GM11168 (cell line): ENCODE data around the gene RUNX3.

Experiments
- in situ Hi-C: fragments of 300-500 bp; cut with MboI; formaldehyde crosslinking; loops from one replicate; pipeline ENCODE4 v1.12.0; 2022; ENCODE audit warnings: low sequenced_read_pairs; ENCODE audit not compliant: unreplicated experiment

The RUNX3 gene

DNA sequence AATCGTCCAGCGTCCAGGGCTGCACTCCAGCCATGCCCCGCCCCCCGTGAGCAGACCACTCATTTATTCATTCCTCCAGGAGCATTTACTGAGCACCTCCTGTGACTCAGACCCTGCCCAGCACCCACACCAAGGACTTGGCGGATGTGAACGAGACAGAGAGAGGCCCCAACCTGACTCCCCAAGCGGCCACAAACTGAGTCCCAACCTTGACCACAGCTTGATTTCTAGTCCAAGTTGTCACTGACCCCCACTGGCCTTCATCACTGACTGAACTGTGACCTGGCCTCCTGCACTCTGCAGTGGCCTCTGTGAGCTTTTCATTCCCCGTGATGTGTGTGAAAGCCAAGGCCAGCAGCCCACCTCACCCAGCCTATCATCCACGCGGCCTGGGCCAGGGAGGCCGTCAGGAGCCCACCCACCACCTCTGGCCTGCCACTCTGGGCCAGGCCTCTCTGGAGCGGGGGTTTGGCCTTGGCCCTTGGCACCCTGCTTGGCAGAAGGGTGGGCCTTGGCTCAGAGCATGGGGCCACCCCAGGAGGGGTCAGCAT lies 19.3 kb upstream of the RUNX3 start:
- in situ Hi-C loops, result no loop called here

DNA sequence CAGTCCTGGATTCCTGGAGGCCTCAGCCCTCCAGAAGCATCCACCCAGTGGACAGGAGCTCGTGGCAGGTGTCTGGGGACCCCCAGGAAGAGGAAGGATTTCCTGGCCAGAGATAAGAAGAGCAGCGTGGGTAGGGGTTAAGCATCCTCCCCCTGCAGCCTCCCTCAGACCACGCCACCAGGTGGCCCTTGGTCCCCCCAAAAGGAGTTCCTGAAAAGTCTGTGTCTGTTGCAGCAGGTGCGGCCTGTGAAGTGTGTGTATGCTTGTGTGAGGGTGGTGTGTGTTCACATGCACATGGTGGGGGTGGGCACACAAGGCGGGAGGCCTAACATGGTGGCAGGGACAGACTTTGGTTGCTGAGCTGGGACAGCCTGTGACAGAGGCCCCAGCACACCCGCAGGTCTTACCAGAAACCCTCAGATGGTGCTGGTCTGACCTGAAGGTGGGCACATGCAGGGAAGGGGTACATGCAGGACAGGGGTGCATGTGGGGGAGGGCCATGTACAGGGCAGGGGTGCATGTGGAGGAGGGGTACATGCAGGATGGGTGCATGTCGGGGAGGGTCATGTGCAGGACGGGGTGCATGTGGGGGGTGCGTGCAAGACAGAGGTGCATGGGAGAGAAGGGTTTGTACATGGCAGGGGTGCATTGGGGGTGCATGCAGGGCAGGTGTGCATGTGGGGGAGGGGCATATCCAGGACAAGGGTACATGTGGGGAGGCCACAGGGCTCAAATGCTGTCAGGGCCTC lies 18.2 kb upstream of the RUNX3 start:
- in situ Hi-C loops, result no loop called here

DNA sequence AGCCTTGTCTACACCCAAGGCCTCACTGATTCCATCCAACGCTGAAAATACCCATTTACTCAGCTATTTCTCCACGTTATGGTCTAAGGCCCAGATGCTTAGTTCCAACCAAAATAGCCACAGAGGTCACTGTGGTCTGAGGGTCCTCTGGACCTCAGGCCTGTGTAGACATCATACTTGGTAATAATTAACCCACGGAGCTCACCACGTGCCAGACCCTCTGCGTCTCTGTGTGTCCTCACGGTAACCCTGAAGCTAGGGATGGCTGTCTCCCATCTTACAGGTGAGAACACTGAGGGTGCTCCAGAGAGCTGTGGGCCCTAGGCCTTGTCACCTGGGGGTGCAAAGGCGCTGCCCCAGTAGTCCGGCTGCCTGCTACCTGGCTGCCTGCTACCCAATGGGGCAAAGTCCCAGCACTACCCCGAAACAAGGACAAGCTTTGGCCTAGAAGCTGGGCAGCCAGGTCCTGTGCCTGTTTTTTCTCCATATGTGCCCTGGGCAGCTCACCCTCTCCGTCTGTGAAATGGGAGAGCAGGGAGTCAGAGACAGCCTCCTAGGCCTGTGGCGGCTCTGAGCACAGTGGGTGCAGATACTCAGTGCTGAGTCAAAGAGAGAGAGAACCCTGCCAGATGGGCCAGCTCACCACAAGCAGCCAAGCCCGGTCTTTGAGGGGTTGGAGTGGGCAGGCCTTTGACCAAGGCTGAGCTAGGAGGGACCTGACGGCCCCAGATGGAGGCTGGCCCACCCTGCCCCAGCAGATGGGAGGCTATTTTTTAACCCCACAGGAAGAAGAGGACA lies 17.0 kb upstream of the RUNX3 start:
- in situ Hi-C loops, result no loop called here

DNA sequence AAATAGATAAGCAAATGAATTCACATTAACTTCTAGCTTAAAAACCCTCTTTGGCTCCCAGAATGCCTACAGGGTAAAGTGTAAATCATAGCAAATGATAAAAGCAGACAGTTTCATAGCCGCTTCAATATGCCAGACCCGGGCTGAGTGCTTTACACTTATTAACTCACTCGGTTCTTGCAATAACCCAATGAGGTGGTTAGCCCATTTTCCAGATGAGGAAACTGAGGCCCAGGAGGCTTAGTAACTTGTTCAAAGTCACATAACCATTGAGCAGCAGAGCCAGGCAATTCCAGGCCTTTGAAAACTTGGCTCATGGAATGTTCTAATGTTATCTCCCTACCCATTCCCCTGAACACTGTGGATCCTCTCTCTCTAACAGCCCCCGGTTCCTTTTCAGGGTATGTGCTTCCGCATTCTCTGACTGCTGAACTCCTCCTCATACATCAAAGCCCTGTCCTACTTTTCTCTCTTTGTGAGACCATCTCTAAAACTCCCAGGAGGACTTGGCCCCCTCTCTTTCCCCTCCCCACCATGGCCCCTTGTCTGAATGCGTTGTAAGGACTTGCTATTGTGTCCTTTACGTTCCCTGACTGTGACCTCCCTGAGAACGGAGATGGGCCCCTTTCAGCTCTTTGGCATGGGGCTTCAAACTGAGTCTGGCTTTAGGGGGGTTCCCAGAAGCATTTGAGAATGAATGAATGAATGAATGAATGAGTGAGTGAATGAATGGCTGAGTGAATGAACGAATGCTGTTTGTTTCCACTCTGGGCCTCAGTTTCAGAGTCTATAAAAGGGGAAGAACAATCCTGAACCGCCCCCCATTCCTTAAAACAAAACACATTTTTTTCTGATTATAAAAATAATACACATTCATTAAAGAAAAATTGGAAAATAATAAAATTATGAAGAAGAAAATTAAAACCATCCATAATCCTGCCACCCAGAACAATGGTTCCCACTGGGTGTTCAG lies 15.6 kb upstream of the RUNX3 start:
- in situ Hi-C loops, result no loop called here

DNA sequence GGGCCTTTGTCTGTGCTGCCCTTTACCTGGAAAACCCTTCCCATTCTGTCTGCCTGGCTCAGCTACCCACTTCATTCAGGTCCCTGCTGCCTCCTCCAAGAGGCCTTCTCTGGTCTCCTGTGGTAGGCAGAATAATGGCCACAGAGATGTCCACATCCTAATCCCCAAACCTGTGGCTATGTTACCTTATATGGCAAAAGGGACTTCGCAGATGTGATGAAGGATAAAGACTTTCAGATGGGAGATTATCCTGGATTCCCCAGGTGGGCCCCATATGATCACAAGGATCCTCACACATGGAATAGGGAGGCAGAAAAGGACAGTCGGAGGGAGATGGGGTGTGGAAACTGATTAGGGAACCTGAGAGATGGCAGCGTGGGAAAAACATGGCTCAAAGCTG lies 14.2 kb upstream of the RUNX3 start:
- in situ Hi-C loops, result no loop called here

DNA sequence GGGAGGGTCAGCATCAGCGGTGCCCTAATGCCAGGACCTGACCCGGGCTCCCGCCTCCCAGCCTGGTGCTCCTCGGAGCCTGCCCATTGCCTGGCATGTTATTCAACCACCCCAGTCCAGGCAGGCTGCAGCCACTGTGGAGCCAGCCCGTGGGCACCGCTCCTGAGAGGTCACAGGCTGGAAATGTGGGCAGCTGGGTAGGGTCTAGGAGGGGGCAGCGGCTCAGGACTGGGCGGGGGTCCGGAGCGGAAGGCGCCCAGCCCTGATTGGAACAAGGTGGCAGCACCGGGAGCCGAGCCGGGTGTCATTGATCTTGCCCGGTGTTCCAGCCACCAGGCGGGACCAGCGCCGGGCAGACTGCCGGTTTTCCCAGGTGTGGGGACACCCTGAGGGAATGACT lies 12.7 kb upstream of the RUNX3 start:
- in situ Hi-C loops, result no loop called here

DNA sequence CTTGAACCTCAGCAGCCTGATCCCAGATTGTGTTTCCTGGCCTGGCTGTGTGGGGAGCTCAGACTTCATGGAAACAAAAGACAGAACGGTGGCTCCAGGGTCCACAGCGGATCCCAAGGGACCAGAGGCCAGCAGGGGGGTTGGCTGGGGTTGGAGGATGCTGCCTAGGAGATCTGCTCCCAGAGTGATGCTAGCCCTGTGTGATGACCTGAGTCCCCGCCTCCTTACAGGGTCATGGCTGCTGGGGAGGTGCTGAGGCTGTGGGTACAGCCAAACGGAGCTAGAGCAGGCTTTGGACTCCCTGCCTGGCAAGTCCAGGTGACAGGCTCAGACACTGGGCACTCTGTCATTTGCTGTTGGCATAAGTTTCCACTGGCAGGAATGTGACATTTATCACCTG lies 11.5 kb upstream of the RUNX3 start:
- in situ Hi-C loops, result no loop called here

DNA sequence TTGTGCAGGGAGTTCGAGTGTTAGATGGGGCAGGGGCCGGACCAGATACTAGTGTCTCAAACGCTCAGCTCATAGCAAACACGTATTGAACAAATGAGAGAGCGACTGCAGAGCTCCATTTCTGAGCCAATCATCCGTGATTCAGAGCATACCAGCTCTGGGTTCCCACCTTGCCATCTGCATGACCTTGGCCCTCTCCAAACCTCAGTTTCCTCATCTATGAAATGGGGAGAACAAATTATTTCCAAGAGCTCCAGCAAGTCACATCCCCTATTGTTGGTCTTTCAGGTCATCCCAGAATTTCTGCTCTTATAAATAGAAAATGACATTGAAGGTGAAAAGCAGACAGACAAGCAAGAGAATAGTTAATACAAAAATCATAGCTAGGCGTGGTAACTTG lies 10.2 kb upstream of the RUNX3 start:
- in situ Hi-C loops, result no loop called here

DNA sequence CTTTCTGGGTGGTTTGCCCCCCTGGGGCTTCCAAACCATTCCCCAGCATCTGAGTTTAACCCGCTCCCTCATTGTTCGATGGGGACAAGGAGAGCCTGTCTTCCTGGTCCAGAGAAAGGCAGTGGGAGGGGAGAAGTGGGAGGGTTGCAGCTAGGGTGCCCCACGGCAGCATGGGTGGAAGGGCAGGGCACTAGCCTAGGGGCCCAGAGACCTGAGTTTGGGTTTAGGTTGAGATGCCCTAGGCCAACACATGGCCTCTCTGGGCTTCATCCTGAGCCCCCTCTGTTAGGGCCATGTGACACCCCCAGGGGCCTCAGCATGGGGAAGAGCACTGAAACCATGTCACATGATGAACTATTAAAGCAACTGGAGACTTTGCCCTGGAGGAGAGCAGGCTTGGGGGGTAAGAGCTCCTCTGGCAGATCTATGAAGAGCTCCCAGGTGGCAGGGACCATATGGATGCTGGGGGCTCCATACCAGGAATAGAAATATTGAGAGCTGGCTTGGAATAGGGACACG lies 9.7 kb upstream of the RUNX3 start:
- in situ Hi-C loops, result no loop called here

DNA sequence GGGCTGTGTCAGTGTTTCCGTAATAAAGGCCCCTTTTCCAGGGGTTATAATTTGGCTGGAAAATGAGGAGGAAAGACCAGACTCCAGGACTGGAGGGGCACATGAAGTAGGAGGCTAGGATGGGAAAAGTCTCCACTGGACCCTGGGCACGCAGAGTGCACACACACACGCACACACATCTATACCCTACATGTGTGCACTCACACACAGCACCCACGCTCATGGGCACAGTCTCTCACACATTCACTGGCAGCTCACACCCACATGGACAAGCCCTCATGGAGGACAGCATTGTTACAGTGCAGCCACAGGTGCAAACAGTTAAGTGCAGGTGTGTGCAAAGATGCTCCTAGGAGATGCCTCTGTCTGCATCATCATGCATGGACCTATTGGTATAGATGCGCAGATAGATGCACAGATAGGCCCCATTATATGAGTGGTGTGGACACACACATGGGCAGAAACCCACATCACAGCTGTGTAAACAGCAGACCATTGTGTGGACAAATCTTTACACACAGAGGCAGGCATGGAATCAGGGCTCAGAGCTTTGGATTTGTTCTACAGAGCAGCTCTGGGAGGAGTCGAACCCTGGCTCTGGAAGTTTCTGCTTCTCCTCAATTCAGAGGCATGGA lies 9.1 kb upstream of the RUNX3 start:
- in situ Hi-C loops, result no loop called here

DNA sequence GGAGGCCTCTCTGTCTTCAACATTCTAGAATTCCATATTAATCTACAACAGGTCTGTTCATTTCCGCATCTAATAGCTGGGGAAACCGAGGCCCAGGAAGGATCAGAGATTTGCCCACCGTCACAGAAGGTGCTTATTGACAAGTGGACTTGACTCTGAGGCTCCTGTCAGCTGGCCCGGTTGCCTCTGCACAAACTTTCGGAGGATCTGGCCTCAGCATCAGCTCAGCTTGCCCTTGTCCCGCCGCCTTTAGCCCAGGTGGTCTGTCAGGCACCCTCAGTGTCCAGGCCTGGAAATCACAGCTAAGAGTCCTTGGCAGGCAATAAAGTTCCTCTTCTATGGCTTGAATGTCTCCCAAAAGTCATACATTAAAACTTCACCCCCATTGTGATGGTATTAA lies 8.2 kb upstream of the RUNX3 start:
- in situ Hi-C loops, result no loop called here

DNA sequence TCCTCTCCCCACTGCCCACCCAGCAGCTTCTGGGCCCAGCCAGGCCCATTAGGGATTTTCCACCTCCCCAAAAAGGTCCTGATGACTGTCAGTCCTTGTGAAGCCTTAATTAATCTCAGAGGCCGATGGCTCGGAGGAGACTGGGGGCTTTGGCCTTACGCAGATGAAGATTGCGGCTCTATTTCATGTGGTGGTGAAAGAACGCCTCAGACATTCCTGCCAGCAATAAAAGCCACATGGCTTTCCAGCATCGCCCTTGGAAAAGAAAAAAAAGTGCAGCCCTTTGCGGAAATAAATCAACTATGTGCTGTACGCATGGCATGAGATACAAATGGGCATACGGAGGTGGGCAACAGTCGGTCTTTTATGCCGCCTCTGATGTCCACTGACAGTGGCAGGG lies 6.6 kb upstream of the RUNX3 start:
- in situ Hi-C loops, result no loop called here

DNA sequence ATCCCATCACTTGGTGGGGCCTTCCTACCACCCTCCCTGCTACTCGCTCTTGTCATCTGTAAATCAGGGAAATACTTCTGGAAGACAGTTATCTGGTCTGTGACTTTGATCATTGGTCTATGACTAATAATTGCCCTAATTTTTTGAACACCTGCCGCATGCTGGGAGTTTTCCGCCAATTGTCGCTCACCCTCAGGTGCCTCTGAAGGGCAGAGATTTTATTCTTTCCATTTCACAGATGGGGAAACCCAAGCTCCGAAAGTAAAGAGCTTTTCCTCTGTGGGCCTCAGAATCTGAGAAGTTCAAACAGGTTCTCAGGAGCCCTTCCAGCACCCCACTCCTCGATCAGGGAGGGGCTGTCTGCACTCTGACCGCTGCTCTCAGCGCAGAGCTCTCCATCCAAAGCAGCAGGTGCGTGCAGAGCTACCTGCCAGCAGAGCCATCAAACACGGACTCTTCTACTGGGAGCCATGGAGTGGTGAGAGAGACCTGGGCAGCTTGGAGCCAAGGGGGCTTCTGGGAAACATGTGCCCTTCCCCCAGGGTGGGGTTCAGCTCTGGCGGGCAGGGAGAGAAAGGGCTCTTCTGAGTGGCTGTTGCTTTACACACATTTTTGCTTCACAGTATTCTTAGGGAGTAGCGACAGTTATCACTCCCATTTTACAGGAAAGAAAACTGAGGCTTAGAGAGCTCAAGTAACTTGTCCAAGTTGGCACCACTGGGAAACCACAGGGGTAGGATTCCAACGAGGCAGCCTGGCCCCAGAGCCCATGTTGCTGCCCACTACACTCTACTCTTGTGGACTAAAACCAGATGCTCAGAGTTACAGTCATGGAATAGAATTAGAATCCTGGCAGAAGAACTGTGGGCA lies 5.8 kb upstream of the RUNX3 start:
- in situ Hi-C loops, result no loop called here

DNA sequence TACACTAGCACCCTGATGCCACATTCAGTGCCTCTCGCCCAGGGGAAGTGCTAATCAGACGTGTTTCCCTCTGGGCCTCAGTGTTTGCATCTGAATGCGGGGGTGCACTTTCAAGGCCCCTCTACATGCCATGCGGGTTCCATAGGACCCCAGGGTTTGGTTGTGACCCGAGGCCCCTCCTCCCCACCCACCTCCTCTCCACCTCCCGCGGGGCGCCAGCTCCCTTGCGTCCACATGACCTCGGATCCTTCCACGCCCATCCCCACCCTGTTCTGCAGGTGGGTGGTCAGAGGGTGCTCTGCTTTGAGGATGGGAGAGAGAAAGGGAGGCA lies 5.1 kb upstream of the RUNX3 start:
- in situ Hi-C loops, result no loop called here

DNA sequence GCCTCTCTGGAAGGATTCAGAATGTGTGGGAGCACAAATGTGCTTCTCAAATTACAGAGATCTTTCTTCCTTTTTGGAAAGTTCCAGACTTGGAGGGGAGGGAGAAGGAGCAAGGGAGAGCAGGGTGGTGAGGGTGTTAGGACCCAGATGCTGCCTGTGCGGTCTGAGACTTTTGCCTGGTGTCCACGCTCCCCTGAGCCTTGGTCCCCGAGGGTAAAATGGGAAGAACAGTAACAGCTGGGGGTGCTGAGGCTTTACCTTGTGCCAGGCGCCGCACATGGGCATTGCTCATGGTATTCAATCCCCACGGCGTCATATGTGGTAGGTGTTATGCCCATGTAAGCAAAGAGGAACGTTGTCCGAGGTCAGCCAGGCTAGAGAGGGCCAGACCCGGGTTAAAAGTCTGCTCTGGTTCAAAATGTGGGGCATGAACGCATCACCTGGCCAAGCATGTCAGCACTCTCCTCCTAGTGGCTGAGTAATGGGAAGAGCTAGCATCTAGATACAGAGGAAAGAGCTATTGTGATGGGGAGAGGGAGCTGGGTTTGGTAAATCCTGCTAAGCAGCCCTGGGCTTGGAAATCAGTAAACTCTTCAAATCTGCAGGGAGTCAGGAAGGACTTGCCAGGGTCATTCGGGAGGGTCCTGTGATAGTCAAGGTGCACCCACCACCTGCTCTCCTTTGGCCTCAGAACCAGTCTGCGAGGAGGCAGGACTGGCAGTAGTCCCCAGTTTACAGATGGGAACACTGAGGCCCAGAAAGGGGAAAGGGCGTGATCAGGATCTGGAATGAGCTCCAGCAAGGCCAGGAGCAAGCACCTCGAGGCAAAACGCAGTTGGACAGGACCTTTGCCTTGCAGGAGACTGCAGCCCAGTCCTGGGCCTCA lies 4.5 kb upstream of the RUNX3 start:
- in situ Hi-C loops, result no loop called here

DNA sequence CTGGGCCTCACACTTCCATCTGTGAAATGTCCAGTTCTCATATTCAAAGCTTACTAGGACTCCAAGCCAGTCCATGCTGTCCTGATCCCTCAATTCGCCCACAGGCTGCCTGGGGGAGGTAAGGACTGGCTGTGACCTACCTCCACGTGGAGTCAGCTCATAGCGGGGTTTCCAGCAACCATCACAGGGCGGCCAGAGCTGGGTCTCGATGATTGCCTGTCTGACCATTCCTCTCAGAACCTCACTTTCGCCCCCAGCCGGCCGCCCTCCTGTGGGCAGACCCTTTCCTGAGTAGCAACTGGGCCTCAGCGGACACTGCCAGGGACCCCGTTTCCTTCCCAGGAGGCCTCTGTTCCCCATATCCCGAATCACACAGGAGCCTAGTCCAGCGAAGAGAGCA lies 3.4 kb upstream of the RUNX3 start:
- in situ Hi-C loops, result no loop called here

DNA sequence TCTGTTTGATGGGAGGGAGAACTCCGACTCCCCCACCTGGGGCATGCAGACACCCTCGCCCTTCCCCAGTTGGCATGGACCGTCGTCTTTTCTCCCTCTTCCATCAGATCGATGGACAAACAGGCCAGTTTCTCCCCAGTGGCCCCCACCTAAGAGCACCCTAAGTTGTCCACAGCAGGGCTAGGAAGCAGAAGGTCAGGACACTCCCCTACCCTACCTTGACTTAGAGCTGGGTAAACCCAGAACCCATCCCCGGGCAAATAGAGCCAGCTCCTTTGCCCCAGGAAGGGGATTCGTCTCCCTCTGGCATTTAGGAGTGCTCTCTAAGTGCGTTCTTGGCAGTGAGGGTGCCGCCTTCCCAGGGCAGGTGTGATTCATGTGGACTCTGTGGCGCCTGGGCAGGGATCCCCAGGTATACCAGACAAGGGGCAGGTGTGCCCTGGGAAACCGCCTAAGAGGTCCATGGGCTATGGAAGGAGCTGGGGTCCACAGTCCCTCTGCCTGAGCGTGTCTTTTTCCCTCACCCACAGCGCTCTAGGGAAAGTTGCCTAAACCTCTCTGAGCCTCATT lies 2.7 kb upstream of the RUNX3 start:
- in situ Hi-C loops, result no loop called here

DNA sequence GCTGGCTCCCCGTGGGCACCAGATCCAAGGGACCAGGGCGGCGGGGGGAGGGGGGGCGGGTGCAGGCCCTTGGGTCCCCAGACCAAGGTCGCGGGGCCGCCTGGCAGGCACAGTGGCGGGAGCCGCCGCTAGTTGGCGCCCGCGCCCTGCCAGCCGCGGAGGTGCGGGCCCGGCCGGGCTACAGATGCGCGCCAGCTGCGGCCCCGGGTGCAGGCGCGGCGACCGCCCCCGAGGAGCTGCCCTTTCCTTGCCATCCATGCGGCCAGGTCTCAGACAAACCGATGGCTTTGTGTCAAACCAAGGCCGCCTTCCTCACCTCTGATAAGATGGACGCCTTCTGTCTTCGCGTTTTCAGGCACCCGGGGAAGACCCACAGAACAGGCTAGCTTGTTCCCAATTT lies 2.2 kb upstream of the RUNX3 start:
- in situ Hi-C loops, result no loop called here
